HepG2 (cell line): Measurements from ENCODE around the gene MRPL51. TPM values are rescaled to one million over a fixed set of nuclear protein-coding genes. Genes with fewer than 3 reads are reported as not detected.

Experiments
- ARID2 ChIP-seq: sonication (generic); formaldehyde crosslinking; IDR thresholded peaks from 2 replicates; pipeline ENCODE4 v1.8.1; 2022; ENCODE audit warnings: mild to moderate bottlenecking, missing genetic modification reagents, borderline replicate concordance
- ATF7-NPFF ChIP-seq: sonication (generic); formaldehyde crosslinking; IDR thresholded peaks from 2 replicates; pipeline ENCODE4 v1.8.1; 2023; ENCODE audit warnings: mild to moderate bottlenecking, low read depth, missing genetic modification reagents, moderate library complexity
- BHLHE40 ChIP-seq: IDR thresholded peaks from 2 replicates; pipeline ENCODE4 v1.6.1; 2011; ENCODE audit warnings: low read length, improper control_type of control experiment
- ERF ChIP-seq: IDR thresholded peaks from 2 replicates; pipeline ENCODE4 v1.6.1; 2018; ENCODE audit warnings: missing biosample characterization, missing genetic modification reagents
- GATA4 ChIP-seq: sonication (generic); IDR thresholded peaks from 2 replicates; pipeline ENCODE4 v1.6.1; 2016; ENCODE audit warnings: antibody characterized with exemption, low read depth, borderline replicate concordance
- GFI1 ChIP-seq: sonication (generic); formaldehyde crosslinking; IDR thresholded peaks from 2 replicates; pipeline ENCODE4 v1.5.0; 2020; ENCODE audit warnings: missing genetic modification reagents, mild to moderate bottlenecking, borderline replicate concordance
- HHEX ChIP-seq: IDR thresholded peaks from 2 replicates; pipeline ENCODE4 v1.6.1; 2016; ENCODE audit warnings: control low read depth
- HMGA1 ChIP-seq: sonication (generic); formaldehyde crosslinking; conservative IDR thresholded peaks from 2 replicates; pipeline ENCODE4 v1.4.0; 2020; ENCODE audit warnings: missing genetic modification reagents
- HOXA5 ChIP-seq: sonication (generic); formaldehyde crosslinking; IDR thresholded peaks from 2 replicates; pipeline ENCODE4 v1.4.0; 2020; ENCODE audit warnings: missing genetic modification reagents
- MBNL3 ChIP-seq: fragments of 250-450 bp; sonication (Bioruptor Pico); conservative IDR thresholded peaks from 2 replicates; pipeline ENCODE4 v1.8.0; 2022; ENCODE audit warnings: mild to moderate bottlenecking, inconsistent platforms
- MEIS1 ChIP-seq: sonication (generic); formaldehyde crosslinking; IDR thresholded peaks from 2 replicates; pipeline ENCODE4 v1.9.0; 2021; ENCODE audit warnings: mild to moderate bottlenecking, missing genetic modification reagents, moderate library complexity, borderline replicate concordance
- MYNN ChIP-seq: sonication (generic); formaldehyde crosslinking; IDR thresholded peaks from 2 replicates; pipeline ENCODE4 v1.4.0; 2020; ENCODE audit warnings: mild to moderate bottlenecking, low read depth, missing genetic modification reagents
- NR1H2 ChIP-seq: sonication (generic); formaldehyde crosslinking; IDR thresholded peaks from 2 replicates; pipeline ENCODE4 v1.8.1; 2022; ENCODE audit warnings: low read depth, missing genetic modification reagents, borderline replicate concordance
- PCBP1 ChIP-seq: fragments of 200-400 bp; formaldehyde crosslinking; IDR thresholded peaks from 2 replicates; pipeline ENCODE4 v1.6.1; 2017; ENCODE audit warnings: mild to moderate bottlenecking, low read depth, low read length, borderline replicate concordance
- SALL2 ChIP-seq: sonication (generic); formaldehyde crosslinking; IDR thresholded peaks from 2 replicates; pipeline ENCODE4 v1.8.1; 2023; ENCODE audit warnings: mild to moderate bottlenecking, missing genetic modification reagents, inconsistent platforms
- SAP130 ChIP-seq: IDR thresholded peaks from 2 replicates; pipeline ENCODE4 v1.6.1; 2016; ENCODE audit warnings: low read depth
- SRSF1 ChIP-seq: fragments of 200-400 bp; formaldehyde crosslinking; optimal IDR thresholded peaks from 2 replicates; pipeline ENCODE3; 2017; ENCODE audit warnings: mild to moderate bottlenecking, low read depth, low read length, moderate library complexity
- SRSF4 ChIP-seq: fragments of 200-400 bp; formaldehyde crosslinking; IDR thresholded peaks from one replicate; pipeline ENCODE4 v1.6.1; 2018; ENCODE audit warnings: mild to moderate bottlenecking, low read depth, low read length, moderate library complexity; ENCODE audit not compliant: poor library complexity, severe bottlenecking
- SRSF9 ChIP-seq: fragments of 200-400 bp; formaldehyde crosslinking; IDR thresholded peaks from 2 replicates; pipeline ENCODE4 v1.6.1; 2018; ENCODE audit warnings: borderline replicate concordance, mild to moderate bottlenecking, low read depth, low read length; ENCODE audit not compliant: insufficient read depth, poor library complexity, severe bottlenecking
- ZIK1 ChIP-seq: sonication (generic); formaldehyde crosslinking; IDR thresholded peaks from 2 replicates; pipeline ENCODE4 v1.5.0; 2020; ENCODE audit warnings: mild to moderate bottlenecking, low read depth, missing genetic modification reagents, borderline replicate concordance
- ZNF274 ChIP-seq: sonication (generic); formaldehyde crosslinking; IDR thresholded peaks from 2 replicates; pipeline ENCODE4 v1.5.1; 2020; ENCODE audit warnings: mild to moderate bottlenecking, missing genetic modification reagents
- ZNF768 ChIP-seq: sonication (generic); formaldehyde crosslinking; IDR thresholded peaks from 2 replicates; pipeline ENCODE4 v1.4.0; 2020; ENCODE audit warnings: missing genetic modification reagents
- polyA plus RNA-seq, 8 experiments: library from polyadenylated mRNA; depleted of rRNA in 3 of 8; stranded (reverse) in 7 of 8; unstranded in 1 of 8; fragments of >200 nt; fragmentation: Illumina TruSeq in 4 of 8; extraction: Trizol in 4 of 8; gene quantifications; 2 replicates each; pipeline versions ENCODE4 v1.2.1 to v1.2.3, GENCODE V29; 2011 to 2016; ENCODE audit warnings: low read depth in 4 of 8, missing spikeins in 1 of 8, mixed read lengths in 1 of 8; ENCODE audit not compliant: insufficient read depth in 1 of 8
- total RNA-seq, 5 experiments: library from RNA; depleted of rRNA; stranded (reverse); fragments of >200 nt; fragmentation: Illumina TruSeq; extraction: Trizol; gene quantifications; 2 replicates each; pipeline ENCODE4 v1.2.3, GENCODE V29; 2016; ENCODE audit warnings: low read depth in 1 of 5
- TF ChIP-seq, protein P1 (sequence below): sonication (generic); formaldehyde crosslinking; conservative IDR thresholded peaks from 2 replicates; pipeline ENCODE4 v1.8.1; 2023; ENCODE audit warnings: missing genetic modification reagents
- TF ChIP-seq, protein P2 (sequence below): sonication (generic); formaldehyde crosslinking; IDR thresholded peaks from 2 replicates; pipeline ENCODE4 v1.5.0; 2020; ENCODE audit warnings: missing genetic modification reagents
- TF ChIP-seq, protein P3 (sequence below): IDR thresholded peaks from 2 replicates; pipeline ENCODE4 v1.6.1; 2016; ENCODE audit warnings: mild to moderate bottlenecking, missing biosample characterization, missing genetic modification reagents

The MRPL51 gene
- total and polyA plus RNA-seq, 2 of the 13 experiments (the other 11 are each of a cell fraction or from before 2014, with no cell fraction given), result 64.8 to 278 TPM

DNA sequence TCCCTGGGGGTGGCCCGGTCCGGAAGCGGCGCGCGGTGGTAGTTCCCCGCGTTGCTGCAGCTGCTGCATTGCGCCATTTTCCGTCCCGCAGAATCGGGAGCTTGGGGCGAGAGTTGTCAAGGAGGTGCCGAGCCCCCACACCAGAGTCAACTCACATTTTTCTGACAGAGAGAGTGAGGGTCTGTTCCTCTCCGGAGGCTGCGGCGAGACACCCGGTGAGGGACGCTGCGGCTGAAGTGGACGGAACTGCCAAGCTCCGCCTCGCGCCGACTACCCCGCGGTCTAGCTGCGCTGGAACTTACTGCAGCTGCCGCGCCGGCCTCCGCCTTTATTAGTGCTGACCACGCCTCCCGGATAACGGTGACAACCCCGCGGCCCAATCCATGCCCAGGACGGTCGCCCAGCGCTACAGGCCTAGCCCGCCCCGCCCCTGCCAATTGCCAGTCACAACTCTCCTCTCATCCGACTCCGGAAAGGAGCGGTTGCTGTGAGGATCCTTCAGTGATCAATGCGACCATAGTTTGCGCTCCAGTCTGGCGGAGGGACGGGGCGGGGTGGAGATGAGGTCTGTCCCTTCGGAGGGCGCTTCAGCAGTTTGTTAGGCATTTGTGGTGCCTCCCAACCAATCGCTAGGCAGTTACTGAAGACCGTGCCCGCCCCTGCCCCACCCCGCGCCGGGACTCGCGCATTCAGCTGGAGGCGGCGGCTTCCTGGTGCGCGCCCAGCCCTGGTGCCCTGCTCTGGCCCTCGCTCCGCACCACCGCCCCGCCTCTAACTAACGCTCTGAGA is 22.5 kb downstream of the MRPL51 start, which contains the start of gene VAMP1 (continued):
- TF ChIP-seq, protein P1, sequence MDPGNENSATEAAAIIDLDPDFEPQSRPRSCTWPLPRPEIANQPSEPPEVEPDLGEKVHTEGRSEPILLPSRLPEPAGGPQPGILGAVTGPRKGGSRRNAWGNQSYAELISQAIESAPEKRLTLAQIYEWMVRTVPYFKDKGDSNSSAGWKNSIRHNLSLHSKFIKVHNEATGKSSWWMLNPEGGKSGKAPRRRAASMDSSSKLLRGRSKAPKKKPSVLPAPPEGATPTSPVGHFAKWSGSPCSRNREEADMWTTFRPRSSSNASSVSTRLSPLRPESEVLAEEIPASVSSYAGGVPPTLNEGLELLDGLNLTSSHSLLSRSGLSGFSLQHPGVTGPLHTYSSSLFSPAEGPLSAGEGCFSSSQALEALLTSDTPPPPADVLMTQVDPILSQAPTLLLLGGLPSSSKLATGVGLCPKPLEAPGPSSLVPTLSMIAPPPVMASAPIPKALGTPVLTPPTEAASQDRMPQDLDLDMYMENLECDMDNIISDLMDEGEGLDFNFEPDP (CRISPR knock-in tag), result peak; percentile 81; the same call in 1 of the 2 replicates
- TF ChIP-seq ZNF768 (CRISPR knock-in tag) (peak; percentile 71; the same call in 1 of the 2 replicates), MYNN (CRISPR knock-in tag) (peak; percentile 65; the same call in 1 of the 2 replicates), SRSF4 (no peak), NR1H2 (CRISPR knock-in tag) (no peak), SAP130 (CRISPR knock-in tag) (peak; percentile 88), ZIK1 (CRISPR knock-in tag) (peak; percentile 45; the same call in 1 of the 2 replicates), GFI1 (CRISPR knock-in tag) (peak; percentile 65; the same call in 1 of the 2 replicates), MEIS1 (CRISPR knock-in tag) (no peak), SRSF1 (no peak), ATF7-NPFF (CRISPR knock-in tag) (peak; percentile 79), GATA4 (peak; percentile 90), HMGA1 (CRISPR knock-in tag) (no peak), HHEX (no peak), ZNF274 (CRISPR knock-in tag) (peak; percentile 40; the same call in 1 of the 2 replicates), ERF (CRISPR knock-in tag) (peak; percentile 81), HOXA5 (CRISPR knock-in tag) (peak; percentile 33), BHLHE40 (no peak), MBNL3 (CRISPR knock-in tag) (no peak), SALL2 (peak; percentile 68; the same call in 1 of the 2 replicates), SRSF9 (no peak), ARID2 (CRISPR knock-in tag) (0 out of 2 replicates have a peak, but pooled peaks have one; percentile 35), PCBP1 (no peak)
- TF ChIP-seq, protein P2, sequence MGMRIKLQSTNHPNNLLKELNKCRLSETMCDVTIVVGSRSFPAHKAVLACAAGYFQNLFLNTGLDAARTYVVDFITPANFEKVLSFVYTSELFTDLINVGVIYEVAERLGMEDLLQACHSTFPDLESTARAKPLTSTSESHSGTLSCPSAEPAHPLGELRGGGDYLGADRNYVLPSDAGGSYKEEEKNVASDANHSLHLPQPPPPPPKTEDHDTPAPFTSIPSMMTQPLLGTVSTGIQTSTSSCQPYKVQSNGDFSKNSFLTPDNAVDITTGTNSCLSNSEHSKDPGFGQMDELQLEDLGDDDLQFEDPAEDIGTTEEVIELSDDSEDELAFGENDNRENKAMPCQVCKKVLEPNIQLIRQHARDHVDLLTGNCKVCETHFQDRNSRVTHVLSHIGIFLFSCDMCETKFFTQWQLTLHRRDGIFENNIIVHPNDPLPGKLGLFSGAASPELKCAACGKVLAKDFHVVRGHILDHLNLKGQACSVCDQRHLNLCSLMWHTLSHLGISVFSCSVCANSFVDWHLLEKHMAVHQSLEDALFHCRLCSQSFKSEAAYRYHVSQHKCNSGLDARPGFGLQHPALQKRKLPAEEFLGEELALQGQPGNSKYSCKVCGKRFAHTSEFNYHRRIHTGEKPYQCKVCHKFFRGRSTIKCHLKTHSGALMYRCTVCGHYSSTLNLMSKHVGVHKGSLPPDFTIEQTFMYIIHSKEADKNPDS, result no peak; the same call in 1 of the 2 replicates
- TF ChIP-seq, protein P3, sequence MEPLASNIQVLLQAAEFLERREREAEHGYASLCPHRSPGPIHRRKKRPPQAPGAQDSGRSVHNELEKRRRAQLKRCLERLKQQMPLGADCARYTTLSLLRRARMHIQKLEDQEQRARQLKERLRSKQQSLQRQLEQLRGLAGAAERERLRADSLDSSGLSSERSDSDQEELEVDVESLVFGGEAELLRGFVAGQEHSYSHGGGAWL (CRISPR knock-in tag), result peak; percentile 80; the same call in 1 of the 2 replicates
